NCI-H2029 (cell line): Measurements from ENCODE around the gene DYNC2H1.

Experiments used
- DNase-seq: peaks from one replicate; lab custom pipeline; 2025; lab: John Stamatoyannopoulos, UW

DYNC2H1 gene

GRCh38 chr11:103453915-103454709, 344.9 kb downstream of the DYNC2H1 start:
- no peak for DNase-seq

- no peak for DNase-seq
These were observed 355.2 kb downstream of the DYNC2H1 start for GRCh38 chr11:103464420-103464819.

- no peak for DNase-seq
These were observed 356.4 kb downstream of the DYNC2H1 start for GRCh38 chr11:103465555-103466140.

GRCh38 chr11:103471546-103471945, 362.3 kb downstream of the DYNC2H1 start:
- no peak for DNase-seq

GRCh38 chr11:103476874-103477273, 367.6 kb downstream of the DYNC2H1 start:
- DNase-seq, result no peak

- no peak for DNase-seq
These were observed 371.2 kb downstream of the DYNC2H1 start for GRCh38 chr11:103480421-103480820.

GRCh38 chr11:103483996-103484395, 374.8 kb downstream of the DYNC2H1 start:
- no peak for DNase-seq

- DNase-seq, result no peak
These were observed 375.3 kb downstream of the DYNC2H1 start for GRCh38 chr11:103484545-103484944.

- DNase-seq, result no peak
These were observed 377.4 kb downstream of the DYNC2H1 start for GRCh38 chr11:103486604-103487003.

GRCh38 chr11:103487113-103487512, 377.9 kb downstream of the DYNC2H1 start:
- DNase-seq, result no peak

GRCh38 chr11:103488031-103488461, 378.8 kb downstream of the DYNC2H1 start:
- DNase-seq, result no peak

GRCh38 chr11:103488579-103488978, 379.4 kb downstream of the DYNC2H1 start:
- DNase-seq, result no peak

- DNase-seq, result no peak
These were observed 382.6 kb downstream of the DYNC2H1 start for GRCh38 chr11:103491777-103492176.

GRCh38 chr11:103494491-103494890, 385.3 kb downstream of the DYNC2H1 start:
- no peak for DNase-seq

- no peak for DNase-seq
These were observed 388.0 kb downstream of the DYNC2H1 start for GRCh38 chr11:103497268-103497667.

GRCh38 chr11:103499710-103500340, 390.6 kb downstream of the DYNC2H1 start:
- no peak for DNase-seq

- DNase-seq, result no peak
These were observed 406.1 kb downstream of the DYNC2H1 start for GRCh38 chr11:103515283-103515682.

- DNase-seq, result no peak
These were observed 411.6 kb downstream of the DYNC2H1 start for GRCh38 chr11:103520792-103521191.

GRCh38 chr11:103525069-103525468, 415.8 kb downstream of the DYNC2H1 start:
- no peak for DNase-seq

- DNase-seq, result no peak
These were observed 418.8 kb downstream of the DYNC2H1 start for GRCh38 chr11:103528046-103528445.

- no peak for DNase-seq
These were observed 419.4 kb downstream of the DYNC2H1 start for GRCh38 chr11:103528596-103528995.

GRCh38 chr11:103529181-103529684, 420.0 kb downstream of the DYNC2H1 start:
- no peak for DNase-seq
